Measurements from ENCODE around the gene UGT8. TPM values are rescaled to one million over a fixed set of nuclear protein-coding genes. Genes with fewer than 3 reads are reported as not detected.
"Not testable (repeated sequence)": the region's sequence is repeated elsewhere in the genome, so short reads cannot be mapped to it uniquely, and the experiment has no call there.

UGT8 gene, protein sequence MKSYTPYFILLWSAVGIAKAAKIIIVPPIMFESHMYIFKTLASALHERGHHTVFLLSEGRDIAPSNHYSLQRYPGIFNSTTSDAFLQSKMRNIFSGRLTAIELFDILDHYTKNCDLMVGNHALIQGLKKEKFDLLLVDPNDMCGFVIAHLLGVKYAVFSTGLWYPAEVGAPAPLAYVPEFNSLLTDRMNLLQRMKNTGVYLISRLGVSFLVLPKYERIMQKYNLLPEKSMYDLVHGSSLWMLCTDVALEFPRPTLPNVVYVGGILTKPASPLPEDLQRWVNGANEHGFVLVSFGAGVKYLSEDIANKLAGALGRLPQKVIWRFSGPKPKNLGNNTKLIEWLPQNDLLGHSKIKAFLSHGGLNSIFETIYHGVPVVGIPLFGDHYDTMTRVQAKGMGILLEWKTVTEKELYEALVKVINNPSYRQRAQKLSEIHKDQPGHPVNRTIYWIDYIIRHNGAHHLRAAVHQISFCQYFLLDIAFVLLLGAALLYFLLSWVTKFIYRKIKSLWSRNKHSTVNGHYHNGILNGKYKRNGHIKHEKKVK
- 0.14 TPM in 1 of 2 replicates, not detected in the other for total RNA-seq

DNA sequence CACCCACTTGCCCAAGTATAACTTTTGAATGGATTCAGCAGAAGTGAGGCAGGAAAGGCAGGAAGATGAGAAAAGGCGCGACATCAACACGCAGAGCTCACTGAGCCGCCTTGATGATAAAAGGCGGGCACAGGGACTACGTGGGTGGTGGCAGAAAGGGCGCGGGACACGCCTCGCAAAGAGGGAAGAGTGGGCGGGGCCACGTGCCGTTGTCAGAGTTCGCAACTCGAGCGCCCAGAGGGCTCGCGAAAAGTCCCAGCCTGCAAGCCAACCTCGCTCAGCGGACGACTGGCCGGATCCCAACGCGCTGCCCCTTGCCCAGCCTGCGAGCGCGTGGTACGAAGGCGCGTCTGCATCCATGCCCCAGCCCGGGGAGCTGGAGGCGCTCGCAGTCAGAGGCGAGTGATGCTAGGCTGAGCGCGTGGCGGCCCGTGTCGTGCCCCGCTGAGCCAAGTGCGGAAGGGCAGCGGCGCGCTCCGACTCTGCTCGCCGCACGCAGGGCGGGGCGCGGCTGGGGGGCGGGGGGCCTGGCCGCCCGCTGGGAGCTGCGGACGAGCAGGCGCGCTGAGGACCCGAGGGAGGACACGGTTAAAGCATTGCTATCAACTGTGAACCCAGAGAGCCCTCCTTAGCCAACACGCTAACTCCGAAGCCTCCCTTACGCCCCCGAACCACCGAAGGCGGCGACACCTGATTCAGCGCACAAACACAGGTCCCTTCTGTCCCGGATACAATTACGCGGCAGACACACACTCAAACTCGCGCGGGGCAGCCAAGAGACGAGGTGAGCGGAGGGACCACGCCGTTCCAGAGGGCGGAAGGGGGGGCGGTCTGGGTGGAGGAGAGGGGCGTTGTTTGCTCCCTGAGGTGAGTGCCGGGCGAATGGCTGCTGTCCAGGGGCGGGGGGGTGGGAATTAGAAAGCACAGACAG is at the start of gene UGT8:
Gene UGT8 (plus strand): TSS at position 617 of the 931 bp plus-strand sequence. CDS start 24,074 bp downstream, outside the sequence.
- intact Hi-C loops (cut with micrococcal nuclease) = no loop called here

DNA sequence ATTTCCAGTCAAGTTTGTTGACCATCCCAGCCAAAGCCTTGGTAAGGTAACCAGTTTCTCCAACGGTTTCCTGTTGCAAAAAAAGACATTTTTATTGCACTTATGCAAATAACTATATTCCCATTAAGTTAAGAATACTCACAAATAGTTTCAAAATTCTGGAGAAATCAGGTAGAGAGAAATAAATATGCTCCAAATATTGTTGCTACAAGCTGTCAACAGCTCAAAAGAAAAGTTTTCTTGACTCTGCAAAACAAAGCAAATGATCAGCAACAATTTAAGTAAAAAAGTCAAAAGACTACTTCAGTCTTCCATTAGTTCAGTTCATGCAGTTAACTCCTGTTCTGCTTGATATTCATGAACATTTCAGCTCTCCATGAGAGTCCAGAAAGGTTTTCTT is 49.0 kb upstream of the UGT8 start:
- intact Hi-C loops (cut with micrococcal nuclease) = no loop called here

DNA sequence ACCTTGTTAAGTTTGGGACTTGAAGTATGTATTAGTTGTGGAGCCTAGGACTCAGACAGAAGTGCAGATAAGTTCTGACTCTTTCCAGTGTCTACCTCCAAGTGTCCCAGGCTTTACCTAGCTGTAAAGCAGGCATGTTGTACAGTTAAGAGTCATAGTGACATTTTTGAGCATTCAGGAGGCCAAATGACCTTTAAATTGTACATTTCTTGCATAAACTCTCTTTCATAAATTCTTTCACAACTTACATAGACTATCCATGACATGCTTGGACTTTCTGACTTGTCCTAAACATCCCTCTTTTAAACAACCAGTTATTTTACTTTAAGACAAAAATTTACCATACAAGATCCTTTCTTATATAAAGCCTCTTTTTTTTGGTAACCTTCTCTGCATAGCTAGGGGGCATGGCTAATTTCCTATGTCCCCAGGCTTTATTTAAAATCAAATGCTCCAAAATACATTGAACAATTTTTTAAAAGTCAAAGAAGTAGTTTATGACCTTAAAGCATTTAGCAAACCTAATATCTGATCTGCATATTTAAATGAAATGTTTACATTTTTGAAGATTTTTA is 40.1 kb upstream of the UGT8 start:
- intact Hi-C loops (cut with micrococcal nuclease) = no loop called here

DNA sequence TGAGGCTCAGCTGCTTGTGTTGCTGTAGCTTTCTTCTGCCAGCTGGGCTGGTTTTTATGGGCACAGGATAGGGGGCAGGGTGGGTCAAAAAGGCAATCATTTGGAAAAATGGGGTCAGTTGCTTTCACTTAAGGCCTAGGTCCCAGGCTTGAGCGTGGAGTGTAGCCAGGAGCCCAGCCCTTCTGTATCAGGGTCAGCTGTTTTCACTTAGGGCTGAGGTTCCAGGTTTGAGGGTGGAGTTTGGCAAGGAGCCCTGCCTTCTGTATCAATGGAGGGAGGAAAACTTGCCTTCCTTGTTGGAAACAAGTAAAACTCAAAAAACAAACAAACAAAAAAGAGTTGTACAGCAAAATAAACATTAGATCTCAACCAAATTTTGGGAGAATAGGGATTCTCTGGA is 37.0 kb upstream of the UGT8 start:
- intact Hi-C loops (cut with micrococcal nuclease) = no loop called here

DNA sequence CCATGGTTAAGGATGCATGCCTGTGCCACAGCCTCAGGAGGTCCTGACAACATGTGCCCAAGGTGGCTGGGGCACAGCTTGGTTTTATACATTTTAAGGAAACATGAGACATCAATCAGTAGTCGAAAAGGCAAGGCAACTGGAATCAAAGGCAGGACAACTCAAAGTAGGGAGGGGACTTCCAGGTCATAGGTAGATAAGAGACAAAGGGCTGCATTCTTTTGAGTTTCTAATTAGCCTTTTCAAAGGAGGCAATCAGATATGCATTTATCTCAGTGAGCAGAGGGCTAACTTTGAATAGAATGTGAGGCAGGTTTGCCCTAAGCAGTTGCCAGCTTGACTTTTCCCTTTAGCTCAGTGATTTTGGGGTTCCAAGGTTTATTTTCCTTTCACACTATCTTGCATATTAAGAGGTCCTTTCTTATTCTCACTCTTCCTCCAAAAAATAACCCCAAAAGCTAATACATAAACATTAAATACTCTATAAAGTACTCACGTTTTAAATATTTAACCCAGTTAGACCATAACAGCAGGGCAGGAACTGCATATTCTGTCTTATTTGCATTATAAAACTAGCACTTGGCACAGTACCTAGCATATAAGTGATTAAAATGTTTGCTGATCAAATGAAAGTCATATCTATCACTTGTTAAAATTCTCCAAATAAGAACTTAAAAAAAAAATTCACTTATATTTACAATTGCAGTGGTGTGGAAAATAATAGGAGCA is 36.3 kb upstream of the UGT8 start:
- intact Hi-C loops (cut with micrococcal nuclease) = no loop called here

DNA sequence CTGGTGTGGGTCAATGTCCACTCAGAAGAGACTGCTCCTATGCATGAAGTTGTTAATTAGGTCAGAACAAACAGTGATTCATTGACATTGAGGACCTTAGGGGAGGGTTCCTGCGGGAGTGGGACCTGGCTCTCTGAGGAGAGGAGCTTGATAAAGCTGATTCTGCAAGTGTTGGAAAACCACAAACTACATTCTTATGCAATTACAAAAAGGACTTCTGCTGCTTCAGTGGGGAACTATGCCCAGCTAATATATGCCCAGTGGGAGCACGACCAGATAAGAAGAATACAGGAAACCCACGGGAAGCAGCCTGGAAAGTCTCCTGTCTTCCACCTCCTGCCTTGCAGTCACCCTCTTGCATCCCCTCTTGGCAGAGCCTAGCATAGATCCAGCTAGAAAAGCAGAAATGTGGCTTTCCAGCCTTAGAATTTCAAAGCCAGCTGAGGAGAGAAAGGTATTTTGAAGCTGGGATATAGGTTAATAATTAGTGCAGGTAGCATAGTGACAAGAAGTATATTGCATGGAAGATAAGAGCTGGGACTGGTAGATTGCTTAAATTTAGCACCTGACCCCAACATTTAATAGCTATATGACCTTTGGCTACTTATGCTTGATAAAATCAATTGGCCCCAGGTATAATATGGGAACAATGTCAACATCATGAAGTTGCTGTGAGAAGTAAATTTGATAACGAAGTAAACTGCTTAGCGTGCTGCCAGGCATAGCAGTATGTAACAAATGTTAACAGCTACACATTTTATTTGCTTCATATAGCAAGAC is 34.9 kb upstream of the UGT8 start:
- intact Hi-C loops (cut with micrococcal nuclease) = no loop called here

DNA sequence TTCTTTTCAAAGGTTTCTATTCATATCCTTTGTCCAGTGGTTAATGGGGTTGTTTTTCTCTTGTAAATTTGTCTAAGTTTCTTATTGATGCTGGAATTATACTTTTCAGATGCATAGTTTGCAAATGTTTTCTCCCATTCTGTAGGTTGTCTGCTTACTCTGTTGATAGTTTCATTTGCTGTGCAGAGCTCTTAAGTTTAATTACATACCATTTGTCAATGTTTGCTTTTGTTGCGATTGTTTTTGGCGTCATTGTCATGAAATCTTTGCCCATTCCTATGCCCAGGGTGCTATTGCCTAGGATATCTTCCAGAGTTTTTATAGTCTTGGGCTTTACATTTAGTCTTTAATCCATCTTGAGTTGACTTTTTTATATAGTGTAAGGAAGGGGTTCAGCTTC is 21.2 kb upstream of the UGT8 start:
- intact Hi-C loops (cut with micrococcal nuclease) = no loop called here

DNA sequence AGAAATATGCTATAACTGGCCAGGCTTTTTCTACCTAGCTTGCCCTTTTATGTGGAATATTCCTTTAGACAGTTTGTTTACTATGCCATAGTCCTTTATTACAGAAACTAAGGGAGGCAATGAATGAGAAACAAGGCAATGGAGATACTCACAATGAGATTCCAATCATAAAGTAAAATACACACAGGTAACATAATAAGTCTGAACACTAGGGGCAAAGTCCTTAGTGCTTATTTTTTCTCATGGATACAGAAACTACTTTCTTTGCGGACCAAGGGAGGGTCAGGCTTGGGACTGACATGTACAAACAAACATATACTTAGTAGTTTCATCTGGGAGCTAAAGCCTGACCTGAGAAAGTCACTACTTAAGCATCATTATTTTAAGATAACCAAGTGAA is 16.0 kb upstream of the UGT8 start:
- intact Hi-C loops (cut with micrococcal nuclease) = no loop called here

DNA sequence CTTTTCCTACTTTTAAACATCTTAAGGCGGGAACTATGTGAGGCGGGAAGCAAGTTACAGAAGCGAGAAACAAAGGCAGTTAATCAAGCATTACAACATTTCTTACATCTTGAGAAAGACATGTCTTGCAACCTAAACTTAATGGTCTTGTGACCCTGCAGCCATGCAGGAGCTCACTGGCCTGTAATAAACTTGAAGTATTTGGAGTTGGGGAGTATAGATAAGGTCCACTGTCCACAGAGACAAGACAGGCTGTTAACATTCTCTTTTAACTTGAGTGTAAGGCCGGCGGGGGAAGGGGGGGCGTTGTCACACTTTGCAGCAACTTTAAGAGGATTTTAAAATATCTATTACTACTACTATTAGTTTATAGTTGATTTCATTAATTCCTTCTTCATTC is 10.3 kb upstream of the UGT8 start:
- intact Hi-C loops (cut with micrococcal nuclease) = no loop called here

DNA sequence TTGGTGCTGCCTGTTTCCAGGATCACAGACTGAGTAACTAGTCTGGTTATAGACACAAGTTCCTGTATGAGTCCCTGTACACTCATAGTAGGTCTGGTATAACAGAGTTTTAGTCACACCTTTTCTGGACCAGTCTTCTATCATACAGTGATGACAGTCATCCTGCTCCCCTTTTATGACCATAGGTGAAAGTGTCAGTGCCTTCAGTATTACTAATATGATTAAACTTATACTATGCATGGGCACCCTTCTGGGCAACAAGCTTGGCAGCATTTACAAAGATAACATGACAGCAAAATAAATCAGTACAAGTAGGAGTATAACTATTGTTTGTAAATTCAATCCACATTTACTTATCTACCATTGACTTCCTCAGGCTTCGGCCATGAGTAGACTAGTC is 8.2 kb upstream of the UGT8 start:
- intact Hi-C loops (cut with micrococcal nuclease) = not testable (repeated sequence)

DNA sequence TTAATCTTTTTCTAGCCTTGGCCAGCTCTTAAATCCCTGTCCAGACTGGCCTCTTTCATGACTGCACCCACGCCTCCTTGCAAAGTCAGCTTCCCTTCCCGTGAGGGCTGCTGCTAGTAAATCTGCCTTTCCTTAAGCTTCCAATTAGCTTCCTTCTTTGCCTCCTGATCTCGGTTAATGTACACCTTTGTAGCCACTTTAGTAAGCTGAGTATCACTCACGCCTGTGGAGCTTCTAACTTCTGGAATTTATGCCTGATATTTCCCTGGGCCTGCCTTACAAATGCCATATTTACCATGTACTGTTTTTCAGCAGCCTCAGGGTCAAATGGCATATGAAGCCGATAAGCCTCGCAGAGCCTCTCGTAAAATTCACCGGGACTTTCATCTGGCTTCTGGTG is 5.1 kb upstream of the UGT8 start:
- intact Hi-C loops (cut with micrococcal nuclease) = no loop called here

DNA sequence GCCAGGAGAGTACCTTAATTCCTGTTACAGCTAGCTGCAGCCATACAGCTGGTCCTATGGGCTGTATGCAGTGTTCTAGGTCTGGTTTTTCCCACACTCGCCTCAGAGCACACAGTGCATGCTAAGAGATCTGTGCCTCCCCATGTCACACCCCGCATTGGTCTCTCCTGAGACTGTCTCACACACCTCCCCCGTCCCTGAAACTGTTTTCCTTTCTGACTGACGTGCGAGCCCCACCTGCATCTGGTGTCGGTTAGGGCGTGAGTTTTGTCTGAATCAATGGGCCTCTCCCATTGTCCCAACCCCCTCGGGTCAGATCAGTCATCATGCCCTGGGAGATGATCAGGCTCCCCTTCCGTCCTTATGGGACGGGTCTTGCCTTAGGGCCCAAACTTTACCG is 3.4 kb upstream of the UGT8 start:
- intact Hi-C loops (cut with micrococcal nuclease) = no loop called here

DNA sequence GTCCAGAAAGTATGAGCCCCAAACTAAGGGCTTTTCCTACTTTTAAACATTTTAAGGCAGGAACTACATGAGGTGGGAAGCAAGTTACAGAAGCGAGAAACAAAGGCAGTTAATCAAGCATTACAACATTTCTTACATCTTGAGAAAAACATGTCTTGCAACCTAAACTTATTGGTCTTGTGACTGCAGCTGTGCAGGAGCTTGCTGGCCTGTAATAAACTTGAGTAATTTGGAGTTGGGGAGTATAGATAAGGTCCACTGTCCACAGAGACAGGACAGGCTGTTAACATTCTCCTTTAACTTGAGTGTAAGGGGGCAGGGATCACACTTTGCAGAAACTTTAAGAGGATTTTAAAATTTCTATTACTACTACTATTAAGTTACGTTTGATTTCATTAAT is 2.7 kb upstream of the UGT8 start:
- intact Hi-C loops (cut with micrococcal nuclease) = no loop called here

DNA sequence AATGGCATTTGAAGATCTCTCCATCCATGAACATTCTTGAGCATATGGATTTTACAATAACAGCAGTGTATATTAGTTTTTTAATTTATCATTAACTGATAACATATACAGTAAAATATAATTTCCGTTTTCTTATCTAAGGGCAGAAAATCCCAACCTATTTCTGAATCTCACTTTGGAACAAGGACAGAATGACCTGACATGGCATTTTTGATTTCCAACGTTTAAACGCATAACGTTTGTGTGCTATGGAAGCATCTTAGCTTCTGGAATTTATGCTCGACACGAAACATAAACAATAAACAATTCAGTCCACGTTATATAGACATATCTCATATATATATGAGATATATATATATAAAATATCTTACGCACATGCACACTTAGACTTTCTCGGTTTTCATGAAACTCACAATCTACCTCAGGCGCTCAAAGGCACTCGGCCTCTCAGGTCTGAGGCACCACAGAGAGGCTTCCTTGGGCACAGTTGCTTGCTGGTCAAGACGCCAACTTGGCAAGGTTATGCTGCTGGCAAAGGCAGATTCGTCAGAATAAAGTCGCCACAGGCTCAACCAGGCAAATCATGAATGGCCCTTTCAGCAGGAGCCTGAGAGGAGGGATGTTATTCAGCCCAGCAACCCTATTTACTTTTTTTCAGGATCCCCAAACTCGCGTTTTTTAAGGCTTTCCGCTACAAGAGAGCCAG is 1.0 kb upstream of the UGT8 start:
- intact Hi-C loops (cut with micrococcal nuclease) = no loop called here

DNA sequence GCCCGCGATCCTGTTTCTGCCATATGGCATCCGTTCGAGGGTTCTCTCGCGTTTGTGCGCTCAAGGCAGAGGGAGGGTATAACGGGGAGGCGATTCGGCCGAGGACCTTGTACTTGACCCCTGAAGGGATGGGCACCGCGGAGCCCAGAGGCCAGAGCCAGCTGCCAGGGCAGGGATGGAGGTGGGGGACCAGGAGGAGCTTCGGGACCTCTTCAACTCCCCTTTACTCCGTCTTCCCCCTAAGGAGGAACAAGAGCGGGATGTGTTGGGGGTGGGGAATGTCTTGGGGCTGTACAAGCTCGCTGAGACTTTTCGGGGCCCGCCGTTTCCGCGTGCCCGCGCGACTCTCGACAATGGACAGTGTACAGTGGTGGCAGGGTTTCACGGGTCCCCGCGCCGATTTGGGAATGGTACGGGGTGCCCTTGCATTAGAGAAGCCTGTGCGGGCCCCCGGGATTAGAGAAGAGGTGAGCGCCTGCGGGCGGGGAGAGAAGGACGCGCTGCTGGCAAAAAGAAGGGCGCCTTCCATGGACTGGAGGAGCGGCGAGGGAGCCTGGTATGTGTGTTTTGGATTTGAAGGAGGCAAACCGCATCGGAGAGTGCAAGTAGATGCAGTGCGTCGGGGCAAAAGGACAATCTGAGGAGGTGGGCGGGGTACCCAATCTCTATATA is 760 bp downstream of the UGT8 start:
- intact Hi-C loops (cut with micrococcal nuclease) = no loop called here

DNA sequence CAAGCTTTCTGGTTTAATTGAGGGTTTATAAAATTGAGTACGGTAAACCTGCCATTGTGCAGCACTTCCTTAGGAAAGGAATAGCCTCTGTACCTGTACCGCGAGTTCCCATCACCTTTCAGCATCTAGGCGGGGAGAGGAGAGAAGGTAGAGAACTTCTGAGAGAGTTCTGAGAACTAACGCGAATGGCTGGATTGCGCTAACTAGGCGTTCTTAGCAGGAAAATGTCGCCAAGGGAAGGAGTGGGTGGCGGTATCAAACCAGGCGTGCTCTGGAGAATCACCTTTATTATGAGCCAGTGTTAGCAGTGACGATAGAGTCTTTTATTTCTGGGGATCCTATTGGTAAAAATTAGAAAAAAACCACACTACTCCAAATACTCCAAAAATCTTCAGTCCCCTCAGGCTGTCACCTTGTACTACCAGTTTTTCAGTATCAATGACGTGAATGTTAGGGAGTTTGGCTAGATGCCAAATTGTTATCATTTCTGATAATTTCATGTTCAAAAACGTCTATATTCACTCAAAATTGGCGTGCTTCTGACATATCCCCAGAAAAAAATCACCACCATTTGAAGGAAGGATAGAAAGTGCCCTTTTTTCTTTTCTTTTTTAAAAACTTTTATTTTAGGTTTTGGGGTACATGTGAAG is 1.4 kb downstream of the UGT8 start:
- intact Hi-C loops (cut with micrococcal nuclease) = no loop called here

DNA sequence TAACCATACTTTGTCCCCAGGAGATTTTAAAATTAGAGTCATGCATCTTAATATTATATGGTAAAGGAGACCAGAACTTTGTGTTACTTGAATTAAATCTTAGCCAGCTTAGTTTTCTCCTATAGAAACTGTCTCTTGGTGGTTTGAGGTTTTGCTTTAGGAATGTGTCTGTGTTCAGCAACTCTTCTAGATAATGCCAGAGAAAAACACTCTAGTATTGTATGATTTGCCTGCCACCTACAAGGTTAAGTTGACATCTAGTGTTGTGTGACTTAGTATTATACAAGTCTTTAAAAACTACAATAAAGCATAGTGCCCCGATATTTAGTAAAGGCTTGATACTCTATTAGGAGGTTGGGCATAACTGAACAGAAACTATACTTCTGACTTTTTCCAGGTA is 2.1 kb downstream of the UGT8 start:
- intact Hi-C loops (cut with micrococcal nuclease) = no loop called here

DNA sequence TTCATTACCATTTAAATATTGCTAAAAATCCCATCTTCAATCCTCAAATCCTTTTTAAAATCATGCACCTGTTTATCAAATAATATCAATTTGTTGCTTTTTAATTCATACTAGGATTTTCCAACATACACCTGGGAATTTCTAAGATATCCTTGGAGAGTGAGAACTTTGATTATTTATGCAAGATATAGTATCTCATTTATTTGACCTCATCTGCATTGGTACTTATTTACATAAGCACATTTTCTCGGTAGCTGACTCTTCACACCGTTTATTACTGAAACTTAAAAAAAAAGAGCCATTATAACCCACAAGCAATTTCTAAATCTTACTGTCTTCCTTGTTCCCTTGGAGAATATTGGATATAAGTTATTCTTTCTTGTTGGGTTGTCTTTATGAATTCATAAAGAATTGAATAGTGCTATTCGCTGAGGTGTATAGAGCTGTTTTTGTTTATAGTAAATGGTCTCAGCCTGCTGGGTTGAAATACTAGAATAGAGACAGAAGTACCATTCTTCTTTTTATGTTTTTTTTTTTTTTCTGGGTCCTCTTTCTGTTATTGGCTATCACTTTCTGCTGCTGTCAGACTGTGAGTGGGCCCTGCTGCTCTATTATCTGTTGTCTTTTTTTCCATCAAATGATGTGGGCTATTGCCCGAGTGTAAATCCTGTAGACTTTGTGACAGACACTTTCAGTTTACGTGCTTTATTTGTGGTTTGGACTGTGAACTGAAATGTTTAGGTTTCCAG is 2.9 kb downstream of the UGT8 start:
- intact Hi-C loops (cut with micrococcal nuclease) = no loop called here
